ENCODE data around the gene B4GALNT2.
"Not testable (repeated sequence)": the region's sequence is repeated elsewhere in the genome, so short reads cannot be mapped to it uniquely, and the experiment has no call there.

B4GALNT2 gene

DNA sequence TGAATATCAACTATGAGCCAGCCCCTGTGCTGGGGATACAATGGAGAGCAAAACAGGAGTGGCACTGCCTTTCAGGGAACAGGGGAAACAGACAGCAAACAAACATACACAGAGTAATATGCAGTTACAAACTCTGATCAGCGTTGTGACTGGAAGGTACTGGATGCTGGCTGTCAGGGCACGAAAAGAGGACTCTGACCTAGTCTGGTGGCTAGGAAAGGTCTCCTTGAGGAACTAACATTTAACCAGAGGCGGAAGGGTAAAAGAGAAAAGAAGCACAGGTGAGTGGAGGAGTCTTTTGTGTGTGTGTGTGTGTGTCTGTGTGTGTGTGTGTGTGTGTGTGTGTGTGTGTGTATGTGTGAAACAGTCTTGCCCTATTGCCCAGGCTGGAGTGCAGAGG is 12.4 kb upstream of the B4GALNT2 start:
- in situ Hi-C loops (cut with MboI; ENCODE audit: low sequenced_read_pairs): no loop called here

DNA sequence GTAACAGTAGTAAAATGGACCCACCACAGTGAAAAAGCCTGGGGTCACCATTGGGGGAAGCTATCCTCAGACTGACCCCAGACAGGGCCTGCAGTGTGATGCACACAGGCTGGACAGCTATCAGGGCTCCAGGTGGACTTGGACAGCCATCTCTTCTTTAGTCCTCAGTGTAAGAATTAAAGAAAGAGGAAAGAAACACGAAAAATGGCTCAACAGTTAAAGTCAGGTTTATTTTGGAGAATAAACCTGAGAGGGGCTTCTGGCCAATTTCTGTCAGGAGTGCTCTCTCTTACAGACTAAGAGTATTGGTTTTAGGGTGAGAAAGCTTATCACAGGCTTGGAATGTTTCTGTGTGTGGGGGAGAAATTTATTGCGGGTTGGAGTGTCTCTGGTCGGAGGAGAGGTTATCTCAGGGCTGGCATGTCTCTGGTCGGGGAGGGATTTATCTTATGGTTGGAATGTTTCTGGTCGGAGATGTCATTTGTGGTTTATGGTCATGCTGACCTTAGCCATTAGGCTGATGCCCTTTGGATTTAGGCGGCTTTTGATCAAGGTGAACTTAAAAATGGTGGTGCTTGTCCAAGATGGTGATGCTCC is 10.8 kb upstream of the B4GALNT2 start:
- in situ Hi-C loops (cut with MboI; ENCODE audit: low sequenced_read_pairs): no loop called here

DNA sequence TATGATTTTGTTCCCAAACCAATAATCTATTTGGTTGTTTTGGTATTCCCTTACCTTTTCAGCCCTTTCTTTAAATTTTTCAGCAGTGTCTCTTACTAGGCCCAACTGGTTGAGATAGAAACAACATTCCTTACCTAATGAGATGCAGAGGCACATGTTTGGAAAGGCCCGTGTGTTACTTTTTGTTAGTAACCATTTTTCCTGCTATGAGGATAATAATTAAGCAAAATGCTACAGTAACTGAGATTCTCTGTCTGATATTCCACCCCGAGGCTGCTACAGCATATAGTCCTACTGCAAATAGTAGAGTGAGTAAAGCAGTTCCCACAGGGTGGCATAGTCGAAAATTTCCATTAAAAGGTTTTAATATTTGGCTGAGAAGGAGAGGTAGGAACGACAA is 10.0 kb upstream of the B4GALNT2 start:
- in situ Hi-C loops (cut with MboI; ENCODE audit: low sequenced_read_pairs): no loop called here

DNA sequence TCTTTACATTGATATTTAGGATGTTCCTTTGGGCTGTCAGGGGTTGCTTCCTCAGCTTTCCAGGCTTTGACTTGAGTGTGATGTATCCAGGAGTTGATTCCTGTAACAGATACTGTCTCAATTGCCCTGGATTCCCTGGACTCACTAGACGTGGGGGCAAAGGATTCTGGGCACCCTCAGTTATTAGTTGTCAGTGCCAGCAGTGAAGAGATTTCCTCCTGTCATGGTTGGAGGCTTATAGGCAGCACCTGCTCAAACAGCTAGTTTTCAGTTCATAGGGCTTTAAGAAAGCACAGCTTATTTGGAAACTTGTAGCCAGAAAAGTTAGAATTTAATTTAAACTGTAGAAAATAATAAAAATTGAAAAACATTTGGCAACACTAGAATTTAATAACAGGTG is 9.5 kb upstream of the B4GALNT2 start:
- in situ Hi-C loops (cut with MboI; ENCODE audit: low sequenced_read_pairs): no loop called here

DNA sequence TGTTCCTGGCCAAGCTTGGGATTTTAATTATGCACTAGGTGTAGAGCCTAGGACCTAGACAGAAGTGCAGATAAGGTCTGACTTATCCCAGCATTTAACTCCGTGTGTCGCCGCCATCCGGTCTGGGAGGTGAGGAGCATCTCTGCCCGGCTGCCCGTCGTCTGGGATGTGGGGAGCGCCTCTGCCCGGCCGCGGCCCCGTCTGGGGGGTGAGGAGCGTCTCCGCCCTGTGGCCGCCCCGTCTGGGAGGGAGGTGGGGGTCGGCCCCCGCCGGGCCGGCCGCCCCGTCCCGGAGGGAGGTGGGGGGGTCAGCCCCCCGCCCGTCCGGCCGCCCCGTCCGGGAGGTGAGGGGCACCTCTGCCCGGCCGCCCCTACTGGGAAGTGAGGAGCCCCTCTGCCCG is 7.1 kb upstream of the B4GALNT2 start:
- in situ Hi-C loops (cut with MboI; ENCODE audit: low sequenced_read_pairs): no loop called here

DNA sequence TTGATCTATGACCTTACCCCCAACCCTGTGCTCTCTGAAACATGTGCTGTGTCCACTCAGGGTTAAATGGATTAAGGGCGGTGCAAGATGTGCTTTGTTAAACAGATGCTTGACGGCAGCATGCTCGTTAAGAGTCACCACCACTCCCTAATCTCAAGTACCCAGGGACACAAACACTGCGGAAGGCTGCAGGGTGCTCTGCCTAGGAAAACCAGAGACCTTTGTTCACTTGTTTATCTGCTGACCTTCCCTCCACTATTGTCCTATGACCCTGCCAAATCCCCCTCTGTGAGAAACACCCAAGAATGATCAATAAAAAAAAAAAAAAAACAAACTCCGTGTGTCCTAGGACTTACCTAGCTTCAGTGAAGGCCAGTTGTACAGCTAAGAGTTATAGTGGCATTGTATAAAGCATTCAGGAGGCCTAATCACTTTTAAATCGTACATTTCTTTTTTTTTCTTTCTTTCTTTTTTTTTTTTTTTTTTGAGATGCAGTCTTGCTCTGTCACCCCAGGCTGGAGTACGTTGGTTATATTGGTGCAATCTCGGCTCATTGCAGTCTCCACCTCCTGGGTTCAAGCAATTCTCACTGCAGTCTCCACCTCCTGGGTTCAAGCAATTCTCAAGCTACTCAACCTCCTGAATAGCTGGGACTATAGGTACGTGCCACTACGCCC is 6.2 kb upstream of the B4GALNT2 start:
- in situ Hi-C loops (cut with MboI; ENCODE audit: low sequenced_read_pairs): not testable (repeated sequence)

DNA sequence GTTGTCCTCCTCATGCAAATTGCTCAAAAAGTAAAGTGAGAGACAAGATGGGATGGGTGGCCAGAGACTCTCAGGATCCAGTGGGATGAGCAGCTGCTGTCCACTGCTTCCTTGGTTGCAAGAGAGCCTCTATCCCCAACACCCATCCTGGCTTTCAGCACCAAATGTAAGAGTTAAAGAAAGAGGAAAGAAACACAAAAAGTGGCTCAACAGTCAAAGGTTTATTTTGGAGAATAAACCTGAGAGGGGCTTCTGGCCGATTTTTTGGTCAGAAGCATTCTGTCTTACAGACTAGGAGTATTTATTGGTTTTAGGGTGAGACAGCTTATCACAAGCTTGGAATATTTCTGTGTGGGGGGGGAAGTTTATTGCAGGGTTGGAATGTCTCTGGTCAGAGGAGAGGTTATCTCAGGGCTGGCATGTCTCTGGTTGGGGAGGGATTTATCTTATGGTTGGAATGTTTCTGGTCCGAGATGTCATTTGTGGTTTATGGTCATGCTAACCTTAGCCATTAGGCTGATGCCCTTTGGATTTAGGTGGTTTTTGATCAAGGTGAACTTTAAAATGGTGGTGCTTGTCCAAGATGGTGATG is 3.1 kb upstream of the B4GALNT2 start:
- in situ Hi-C loops (cut with MboI; ENCODE audit: low sequenced_read_pairs): not testable (repeated sequence)

DNA sequence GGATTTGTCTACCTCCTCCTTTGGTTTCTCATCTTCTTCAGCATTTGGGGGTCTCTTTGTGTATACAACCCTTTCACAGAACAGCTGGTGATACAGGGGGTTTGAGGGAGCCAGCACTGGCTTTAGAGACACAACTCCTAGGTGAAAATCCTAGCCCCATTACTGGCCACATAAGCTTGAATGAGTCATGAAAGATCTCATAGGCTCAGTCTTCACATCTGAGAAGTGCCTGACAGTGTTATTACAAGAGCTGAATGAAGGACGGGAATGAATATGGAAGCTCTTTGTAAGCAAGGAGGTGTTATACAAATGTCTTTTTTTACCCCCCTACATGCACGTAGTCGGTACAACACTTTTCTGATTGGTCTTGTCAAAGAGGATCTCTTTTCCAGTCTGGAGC is 1.7 kb upstream of the B4GALNT2 start:
- in situ Hi-C loops (cut with MboI; ENCODE audit: low sequenced_read_pairs): no loop called here

DNA sequence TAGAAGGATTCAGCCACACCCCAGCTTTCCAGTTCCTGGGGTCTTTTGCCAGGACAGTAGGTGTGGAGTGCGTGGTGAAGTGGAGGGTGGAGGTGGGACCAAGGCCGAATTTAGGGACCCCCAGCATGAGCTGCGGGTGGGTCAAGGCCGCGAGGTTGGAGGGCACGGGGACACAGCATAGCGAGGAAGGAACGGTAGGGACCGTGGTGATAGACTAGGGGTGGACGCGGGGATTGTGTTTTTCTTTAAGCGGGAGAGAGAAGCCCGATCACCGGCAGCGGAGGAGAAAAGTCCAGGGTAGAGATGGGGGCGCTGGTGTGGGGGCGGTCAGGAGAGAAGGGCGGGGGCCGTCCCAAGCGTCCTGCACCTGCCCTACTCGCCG is 261 bp upstream of the B4GALNT2 start:
- in situ Hi-C loops (cut with MboI; ENCODE audit: low sequenced_read_pairs): no loop called here

DNA sequence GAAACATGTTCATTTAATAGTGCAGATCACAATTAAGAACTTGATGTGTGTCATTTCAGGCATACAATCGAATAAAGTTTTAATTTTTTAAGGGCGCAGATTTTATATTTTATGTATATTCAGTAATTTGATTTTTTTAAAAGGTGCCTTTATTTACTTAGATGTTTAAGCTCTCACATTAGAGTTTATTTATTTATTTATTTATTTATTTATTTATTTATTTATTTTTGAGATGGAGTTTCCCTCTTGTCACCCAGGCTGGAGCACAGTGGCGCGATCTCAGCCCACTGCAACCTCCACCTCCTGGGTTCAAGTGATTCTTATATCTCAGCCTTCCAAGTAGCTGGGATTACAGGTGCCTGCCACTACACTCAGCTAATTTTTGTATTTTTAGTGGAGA is 3.8 kb downstream of the B4GALNT2 start:
- in situ Hi-C loops (cut with MboI; ENCODE audit: low sequenced_read_pairs): no loop called here

DNA sequence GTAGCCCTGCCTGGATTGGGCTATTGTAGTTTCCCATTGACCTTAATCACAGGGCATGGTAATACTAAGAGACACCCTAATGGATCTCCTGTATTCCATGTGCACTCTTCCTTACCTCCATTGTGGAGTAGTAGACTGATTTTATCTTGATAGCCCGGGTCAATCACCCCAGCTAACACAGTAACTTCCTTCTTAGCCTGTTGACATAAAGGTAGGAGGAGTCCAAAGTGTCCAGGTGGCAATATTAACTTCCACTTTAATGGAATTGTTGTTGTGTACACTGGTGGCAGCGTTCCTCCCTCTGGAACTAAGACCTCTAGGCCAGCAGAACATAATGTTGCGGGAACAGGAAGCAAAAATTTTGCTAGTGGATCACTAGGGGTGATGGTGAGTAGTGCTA is 13.1 kb downstream of the B4GALNT2 start:
- in situ Hi-C loops (cut with MboI; ENCODE audit: low sequenced_read_pairs): not testable (repeated sequence)

DNA sequence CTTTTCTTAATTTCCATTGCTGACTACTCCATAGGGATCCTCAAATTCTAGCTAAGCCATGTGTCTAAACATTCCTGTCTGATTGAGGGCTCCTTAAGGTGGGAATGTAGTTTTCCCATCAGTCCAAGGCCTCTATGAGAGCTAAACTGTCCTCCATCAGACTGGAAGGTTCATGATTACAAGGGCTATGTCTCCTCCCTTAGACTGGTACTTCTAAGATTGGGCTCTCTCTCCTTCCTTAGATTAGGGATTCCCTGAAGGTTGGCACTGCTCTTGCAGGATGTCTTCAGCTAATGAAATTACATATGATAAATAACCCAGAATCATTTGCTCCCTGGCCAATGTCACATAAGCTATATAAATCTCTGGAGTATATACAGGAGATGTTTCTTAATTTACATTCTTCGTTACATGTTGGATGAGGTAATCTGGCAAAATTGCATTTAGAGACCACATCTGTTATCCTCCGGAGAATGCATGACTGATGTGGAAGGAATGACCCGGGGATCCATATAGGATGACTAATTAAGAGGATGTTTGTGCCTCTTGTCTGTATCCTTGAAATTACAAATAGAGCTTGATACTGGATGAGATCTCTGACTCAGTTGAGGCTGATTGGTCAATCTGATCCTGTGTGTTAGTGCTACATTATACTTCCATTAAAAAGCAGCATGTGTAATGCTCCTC is 14.2 kb downstream of the B4GALNT2 start:
- in situ Hi-C loops (cut with MboI; ENCODE audit: low sequenced_read_pairs): no loop called here

DNA sequence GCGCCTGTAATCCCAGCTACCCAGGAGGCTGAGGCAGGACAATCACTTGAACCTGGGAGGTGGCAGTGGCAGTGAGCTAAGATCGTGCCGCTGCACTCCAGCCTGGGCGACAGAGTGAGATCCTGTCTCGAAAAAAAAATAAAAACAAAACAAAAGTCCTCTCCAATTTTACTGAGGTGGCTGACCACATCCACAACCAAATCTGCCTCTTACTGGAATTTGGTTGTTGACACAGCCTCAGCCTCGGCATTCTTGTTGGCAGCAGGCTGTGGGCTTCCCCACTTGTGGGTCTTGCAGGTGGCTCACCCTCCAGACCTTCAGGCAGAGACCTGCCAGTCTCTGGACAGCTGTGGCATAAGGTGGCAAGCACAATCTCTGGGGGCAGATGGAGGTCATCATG is 15.6 kb downstream of the B4GALNT2 start:
- in situ Hi-C loops (cut with MboI; ENCODE audit: low sequenced_read_pairs): no loop called here

DNA sequence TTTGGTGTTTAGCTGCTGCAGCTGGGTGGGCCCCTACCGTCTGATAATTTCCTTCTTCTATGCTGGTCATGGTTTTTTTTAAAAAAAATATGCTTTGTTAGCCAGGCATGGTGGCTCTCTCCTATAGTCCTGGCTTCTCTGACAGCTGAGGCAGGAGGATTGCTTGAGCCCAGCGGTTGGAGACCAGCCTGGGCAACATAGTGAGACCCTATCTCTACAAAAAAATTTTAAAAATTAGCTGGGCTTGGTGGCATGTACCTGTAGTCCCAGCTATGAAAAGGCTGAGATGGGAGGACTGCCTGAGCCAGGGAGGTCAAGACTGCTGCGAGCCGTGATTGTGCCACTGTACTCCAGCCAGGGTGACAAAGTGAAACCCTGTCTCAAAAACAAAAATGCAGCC is 19.4 kb downstream of the B4GALNT2 start:
- in situ Hi-C loops (cut with MboI; ENCODE audit: low sequenced_read_pairs): no loop called here

DNA sequence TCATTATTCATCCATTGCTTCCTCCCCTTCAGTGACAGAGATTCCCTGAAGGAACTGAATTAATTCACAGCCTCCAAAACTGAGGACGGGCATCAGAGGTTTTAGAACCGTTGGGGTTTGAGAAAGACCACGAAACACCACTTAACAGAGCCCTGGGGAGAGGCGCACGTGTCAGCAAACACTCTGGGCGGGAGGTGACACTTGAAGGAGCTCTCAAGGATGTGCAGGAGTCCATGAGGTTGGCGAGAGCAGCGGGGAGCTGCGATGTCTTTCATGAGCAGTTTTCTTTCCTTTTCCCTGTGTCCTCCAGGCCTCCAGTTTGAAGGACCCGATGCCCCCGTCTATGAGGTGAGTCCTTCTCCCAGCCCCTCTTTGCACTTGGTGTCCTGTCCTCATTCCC is 23.7 kb downstream of the B4GALNT2 start:
- in situ Hi-C loops (cut with MboI; ENCODE audit: low sequenced_read_pairs): no loop called here

DNA sequence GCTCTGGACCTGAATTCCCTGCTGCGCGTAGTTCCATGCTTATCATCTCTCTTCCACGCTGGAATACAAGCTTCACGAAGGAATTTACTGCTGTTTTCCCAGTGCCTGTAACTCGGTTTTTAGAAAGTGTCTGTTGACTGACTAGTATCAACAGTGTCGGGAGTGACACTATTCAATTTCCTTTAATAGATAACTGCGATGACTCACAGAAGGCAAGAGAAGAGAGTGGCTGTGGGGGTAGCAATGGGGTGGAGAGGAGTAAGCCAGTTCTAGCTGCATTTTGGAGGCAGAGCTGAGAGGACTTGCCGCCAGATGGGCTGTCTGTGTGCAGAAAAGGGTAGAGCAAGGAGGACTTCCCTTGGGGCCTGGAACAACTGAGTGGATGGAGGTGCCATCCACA is 25.2 kb downstream of the B4GALNT2 start:
- in situ Hi-C loops (cut with MboI; ENCODE audit: low sequenced_read_pairs): no loop called here

DNA sequence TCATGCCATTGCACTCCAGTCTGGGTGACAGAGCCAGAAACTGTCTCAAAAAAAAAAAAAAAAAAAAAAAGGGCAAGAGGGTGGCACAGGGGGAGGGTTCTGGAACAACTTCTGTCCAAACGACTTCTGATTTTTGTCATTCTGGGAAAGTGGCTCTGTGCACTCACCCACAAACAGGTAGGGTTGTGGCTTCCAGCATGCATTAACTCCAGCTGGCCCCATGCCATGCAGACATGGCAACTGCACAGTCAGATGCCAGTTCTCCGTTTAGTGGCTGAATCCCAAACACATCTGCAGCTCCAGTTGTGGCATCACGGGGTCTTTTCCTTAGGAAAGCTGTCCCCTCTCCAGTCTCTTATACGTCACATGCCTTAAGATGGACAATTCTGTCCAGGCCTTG is 30.3 kb downstream of the B4GALNT2 start:
- in situ Hi-C loops (cut with MboI; ENCODE audit: low sequenced_read_pairs): no loop called here

DNA sequence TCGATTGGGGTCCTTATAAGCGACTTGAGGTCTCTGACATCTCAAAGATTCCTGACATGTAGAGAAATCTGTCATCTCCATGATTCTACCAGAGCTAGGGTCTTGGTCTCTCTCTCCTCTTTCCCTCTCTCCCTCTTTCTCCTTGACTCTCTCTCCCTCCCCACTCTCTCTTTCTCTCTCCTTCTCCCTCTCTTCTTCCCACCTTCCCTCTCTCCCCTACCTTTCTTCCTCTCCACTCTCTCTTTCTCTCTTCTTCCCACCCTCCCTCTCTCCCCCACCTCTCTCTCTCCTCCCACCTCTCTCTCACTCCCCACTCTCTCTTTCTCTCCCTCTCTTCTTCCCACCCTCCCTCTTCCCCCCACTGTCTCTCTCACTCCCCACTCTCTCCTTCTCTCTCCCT is 32.6 kb downstream of the B4GALNT2 start:
- in situ Hi-C loops (cut with MboI; ENCODE audit: low sequenced_read_pairs): no loop called here

DNA sequence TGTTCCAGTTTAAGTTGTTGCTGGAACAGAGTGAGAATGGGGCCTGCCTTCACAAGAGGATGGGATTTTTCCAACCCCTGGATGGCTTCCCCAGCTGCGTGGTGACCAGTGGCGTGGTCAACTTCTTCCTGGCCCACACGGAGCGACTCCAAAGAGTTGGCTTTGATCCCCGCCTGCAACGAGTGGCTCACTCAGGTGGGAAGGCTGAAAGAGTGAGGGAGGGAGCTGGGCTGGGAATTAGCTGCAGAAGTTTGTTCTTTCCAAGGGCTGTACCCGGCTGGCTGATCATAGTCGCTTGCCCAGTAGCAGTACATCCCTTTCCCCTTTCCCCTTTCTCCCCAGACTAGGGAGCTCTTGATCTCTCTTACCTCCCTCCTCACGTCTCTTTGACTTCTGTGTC is 36.1 kb downstream of the B4GALNT2 start:
- in situ Hi-C loops (cut with MboI; ENCODE audit: low sequenced_read_pairs): no loop called here

DNA sequence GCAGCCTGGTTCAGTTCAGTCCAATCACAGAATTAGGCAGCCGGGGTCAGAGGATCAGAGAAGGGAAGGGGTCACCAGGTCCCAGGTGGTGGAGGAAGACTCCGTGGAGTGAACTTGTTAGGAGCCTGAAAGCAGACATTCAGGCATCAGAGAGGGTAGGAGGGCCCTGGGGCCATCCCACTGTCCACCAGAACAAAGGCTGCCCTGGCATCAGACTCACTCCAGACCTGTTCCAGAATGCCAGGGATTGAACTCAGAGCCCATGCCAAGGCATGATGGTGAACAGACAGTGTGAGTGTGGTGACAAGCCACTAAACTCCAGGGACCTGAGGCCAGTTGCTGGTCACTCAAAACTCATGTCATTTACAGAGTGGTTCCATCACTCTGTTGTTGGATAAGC is 37.6 kb downstream of the B4GALNT2 start:
- in situ Hi-C loops (cut with MboI; ENCODE audit: low sequenced_read_pairs): no loop called here

DNA sequence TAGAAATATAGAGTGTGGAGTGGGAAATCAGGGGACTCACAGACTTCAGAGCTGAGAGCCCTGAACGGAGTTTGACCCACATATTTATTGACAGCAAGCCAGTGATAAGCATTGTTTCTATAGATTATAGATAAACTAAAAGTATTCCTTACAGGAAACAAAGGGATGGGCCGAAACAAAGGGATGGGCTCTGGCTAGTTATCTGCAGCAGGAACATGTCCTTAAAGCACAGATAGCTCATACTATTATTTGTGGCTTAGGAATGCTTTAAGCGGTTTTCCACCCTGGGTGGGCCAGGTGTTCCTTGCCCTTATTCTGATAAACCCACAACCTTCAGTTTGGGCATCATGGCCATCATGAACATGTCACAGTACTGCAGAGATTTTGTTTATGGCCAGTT is 38.1 kb downstream of the B4GALNT2 start:
- in situ Hi-C loops (cut with MboI; ENCODE audit: low sequenced_read_pairs): not testable (repeated sequence)

DNA sequence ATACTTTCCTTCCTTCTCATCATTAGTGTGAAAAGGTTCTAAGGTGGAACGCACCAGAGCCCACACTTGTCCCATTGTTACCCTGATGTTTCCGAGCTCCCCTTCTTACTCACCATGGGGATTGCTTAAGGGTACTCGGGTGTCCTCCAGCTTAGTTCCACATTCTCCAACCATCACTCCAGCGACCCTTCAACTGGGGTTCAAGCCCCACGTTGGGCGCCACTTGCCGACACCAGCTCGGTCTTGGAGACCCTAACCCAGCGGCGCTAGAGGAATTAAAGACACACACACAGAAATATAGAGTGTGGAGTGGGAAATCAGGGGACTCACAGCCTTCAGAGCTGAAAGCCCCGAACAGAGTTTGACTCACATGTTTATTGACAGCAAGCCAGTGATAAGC is 43.4 kb downstream of the B4GALNT2 start:
- in situ Hi-C loops (cut with MboI; ENCODE audit: low sequenced_read_pairs): not testable (repeated sequence)
